ENCODE measurements around the gene RSPH1. TPM values are rescaled to one million over a fixed set of nuclear protein-coding genes. Genes with fewer than 3 reads are reported as not detected.

RSPH1 gene
- total RNA-seq, 2 experiments from 2014 or later, result not detected

GRCh38 chr21:42461185-42461520 is 34.9 kb downstream of the RSPH1 start:
- H3K27ac Mint-ChIP-seq, result no peak overlapping the region
- H3K4me3 Mint-ChIP-seq, result no peak overlapping the region
- CTCF ChIA-PET, result interaction anchor here (1.2 kb wide), 1 partner anchor 297 kb away, joined by 3 read pairs; no protein-coding TSS in a partner anchor
- no peaks in the 10 kb centered on the region for H3K36me3 Mint-ChIP-seq
- H3K9me3 Mint-ChIP-seq (ENCODE audit: low read depth), result no peaks in the 10 kb centered on the region
- DNase-seq (no peak), ATAC-seq (no peak)
- H3K4me1 Mint-ChIP-seq, result peaks cover 42% of the 10 kb centered on the region
- H3K27me3 Mint-ChIP-seq, result no peaks in the 10 kb centered on the region

GRCh38 chr21:42460391-42461184 is 35.4 kb downstream of the RSPH1 start:
- H3K4me3 Mint-ChIP-seq, result no peak overlapping the region
- no peaks in the 10 kb centered on the region for H3K36me3 Mint-ChIP-seq
- no peaks in the 10 kb centered on the region for H3K9me3 Mint-ChIP-seq (ENCODE audit: low read depth)
- ATAC-seq (no peak), DNase-seq (no peak)
- CTCF ChIA-PET, result interaction anchor here (1.2 to 1.3 kb wide), 2 partner anchors 124 to 296 kb away, joined by 3 to 4 read pairs; no protein-coding TSS in a partner anchor
- H3K27me3 Mint-ChIP-seq, result no peaks in the 10 kb centered on the region
- H3K4me1 Mint-ChIP-seq, result peaks cover 42% of the 10 kb centered on the region
- no peak overlapping the region for H3K27ac Mint-ChIP-seq

GRCh38 chr21:42459546-42460215 is 36.3 kb downstream of the RSPH1 start:
- Mint-ChIP-seq H3K4me3 (no peak overlapping the region), H3K9me3 (ENCODE audit: low read depth) (no peaks in the 10 kb centered on the region), H3K27me3 (no peaks in the 10 kb centered on the region), H3K36me3 (no peaks in the 10 kb centered on the region), H3K27ac (no peak overlapping the region), H3K4me1 (peaks cover 37% of the 10 kb centered on the region)
- no peak for ATAC-seq
- CTCF ChIA-PET, result interaction anchor here (0.9 to 2.0 kb wide), 4 partner anchors 7 to 124 kb away, joined by 3 to 4 read pairs (median 4); no protein-coding TSS in a partner anchor
- DNase-seq, result no peak

GRCh38 chr21:42459082-42459460 is 37.0 kb downstream of the RSPH1 start:
- Mint-ChIP-seq H3K9me3 (ENCODE audit: low read depth) (no peaks in the 10 kb centered on the region), H3K27me3 (no peaks in the 10 kb centered on the region), H3K4me1 (peaks cover 31% of the 10 kb centered on the region), H3K4me3 (no peak overlapping the region), H3K27ac (no peak overlapping the region), H3K36me3 (no peaks in the 10 kb centered on the region)
- no peak for ATAC-seq
- DNase-seq, result no peak
- CTCF ChIA-PET, result interaction anchor here (0.9 to 2.0 kb wide), 4 partner anchors 8 to 123 kb away, joined by 3 to 4 read pairs (median 4); no protein-coding TSS in a partner anchor

- ATAC-seq (peak; percentile 88), DNase-seq (peak; percentile 63)
- Mint-ChIP-seq H3K36me3 (no peaks in the 10 kb centered on the region), H3K4me1 (peaks cover 21% of the 10 kb centered on the region), H3K27ac (no peak overlapping the region), H3K9me3 (ENCODE audit: low read depth) (no peaks in the 10 kb centered on the region), H3K27me3 (no peaks in the 10 kb centered on the region), H3K4me3 (no peak overlapping the region)
- CTCF ChIA-PET, result interaction anchor here (0.6 to 1.5 kb wide), 6 partner anchors 9 to 311 kb away, joined by 3 to 6 read pairs (median 4); partner anchors contain the start of gene UBASH3A
Measured at GRCh38 chr21:42456457-42456856, 39.6 kb downstream of the RSPH1 start.

- Mint-ChIP-seq H3K4me1 (peaks cover 17% of the 10 kb centered on the region), H3K9me3 (ENCODE audit: low read depth) (no peaks in the 10 kb centered on the region), H3K27me3 (no peaks in the 10 kb centered on the region), H3K4me3 (no peak overlapping the region), H3K36me3 (no peaks in the 10 kb centered on the region), H3K27ac (no peak overlapping the region)
- DNase-seq (no peak), ATAC-seq (no peak)
- CTCF ChIA-PET, result interaction anchor here (1.0 to 1.5 kb wide), 6 partner anchors 9 to 311 kb away, joined by 3 to 7 read pairs (median 4); no protein-coding TSS in a partner anchor
Measured at GRCh38 chr21:42455754-42456440, 40.1 kb downstream of the RSPH1 start.

GRCh38 chr21:42455196-42455595 is 40.8 kb downstream of the RSPH1 start:
- no peak overlapping the region for H3K4me3 Mint-ChIP-seq
- no peaks in the 10 kb centered on the region for H3K27me3 Mint-ChIP-seq
- DNase-seq, result no peak
- H3K9me3 Mint-ChIP-seq (ENCODE audit: low read depth), result no peaks in the 10 kb centered on the region
- CTCF ChIA-PET, result interaction anchor here (0.7 to 1.4 kb wide), 3 partner anchors 13 to 118 kb away, joined by 3 to 7 read pairs (median 3); no protein-coding TSS in a partner anchor
- no peak for ATAC-seq
- H3K27ac Mint-ChIP-seq, result no peak overlapping the region
- H3K36me3 Mint-ChIP-seq, result no peaks in the 10 kb centered on the region
- peaks cover 19% of the 10 kb centered on the region for H3K4me1 Mint-ChIP-seq

GRCh38 chr21:42454786-42455185 is 41.2 kb downstream of the RSPH1 start:
- CTCF ChIA-PET, result interaction anchor here (0.7 to 1.4 kb wide), 3 partner anchors 13 to 118 kb away, joined by 3 to 7 read pairs (median 3); no protein-coding TSS in a partner anchor
- DNase-seq, result no peak
- no peaks in the 10 kb centered on the region for H3K9me3 Mint-ChIP-seq (ENCODE audit: low read depth)
- ATAC-seq, result no peak
- H3K4me3 Mint-ChIP-seq, result no peak overlapping the region
- no peak overlapping the region for H3K27ac Mint-ChIP-seq
- no peaks in the 10 kb centered on the region for H3K36me3 Mint-ChIP-seq
- H3K4me1 Mint-ChIP-seq, result peaks cover 23% of the 10 kb centered on the region
- H3K27me3 Mint-ChIP-seq, result no peaks in the 10 kb centered on the region

- Mint-ChIP-seq H3K4me1 (peaks cover 30% of the 10 kb centered on the region), H3K4me3 (no peak overlapping the region), H3K27me3 (no peaks in the 10 kb centered on the region), H3K27ac (no peak overlapping the region), H3K36me3 (no peaks in the 10 kb centered on the region), H3K9me3 (ENCODE audit: low read depth) (no peaks in the 10 kb centered on the region)
- no peak for DNase-seq
- CTCF ChIA-PET, result interaction anchor here (0.8 to 1.4 kb wide), 2 partner anchors 12 to 117 kb away, joined by 3 to 7 read pairs; no protein-coding TSS in a partner anchor
- ATAC-seq, result no peak
Measured at GRCh38 chr21:42453986-42454570, 41.9 kb downstream of the RSPH1 start.

- H3K4me1 Mint-ChIP-seq, result peaks cover 36% of the 10 kb centered on the region
- no peak overlapping the region for H3K27ac Mint-ChIP-seq
Measured at GRCh38 chr21:42453224-42453985, 42.6 kb downstream of the RSPH1 start.

GRCh38 chr21:42452401-42453223 is 43.4 kb downstream of the RSPH1 start:
- H3K9me3 Mint-ChIP-seq (ENCODE audit: low read depth), result no peaks in the 10 kb centered on the region
- H3K36me3 Mint-ChIP-seq, result peaks cover 6% of the 10 kb centered on the region
- no peak overlapping the region for H3K27ac Mint-ChIP-seq
- CTCF ChIA-PET, result interaction anchor here (3.3 kb wide), 1 partner anchor 142 kb away, joined by 22 read pairs; no protein-coding TSS in a partner anchor
- H3K4me1 Mint-ChIP-seq, result peaks cover 44% of the 10 kb centered on the region
- no peaks in the 10 kb centered on the region for H3K27me3 Mint-ChIP-seq
- no peak for ATAC-seq
- H3K4me3 Mint-ChIP-seq, result no peak overlapping the region
- DNase-seq, result no peak

More at GRCh38 chr21:42453224-42453985, 42.6 kb downstream of the RSPH1 start:
- Mint-ChIP-seq H3K36me3 (no peaks in the 10 kb centered on the region), H3K4me3 (no peak overlapping the region), H3K27me3 (no peaks in the 10 kb centered on the region), H3K9me3 (ENCODE audit: low read depth) (no peaks in the 10 kb centered on the region)
- ATAC-seq, result no peak
- no peak for DNase-seq
- CTCF ChIA-PET, result no interaction called here

Data from activated CD8-positive, alpha-beta memory T cell treated with anti-CD3 and anti-CD28 coated beads, Interleukin-2, amount 10 ng/mL, durations not matched to agents 7 days and 5 days (primary cell).